Spleen (tissue), 11 donors: ENCODE results near the gene ALOXE3. TPM values are rescaled to one million over a fixed set of nuclear protein-coding genes. Genes with fewer than 3 reads are reported as not detected.

ENCODE experiments used
- DNase-seq: peaks from one replicate; pipeline ENCODE4 v3.0.0-alpha.2; 2020
- H3K27ac ChIP-seq, 8 donors: fragments of 200-600 bp; sonication (generic) in 7 of 8; 1 replicate in 4 of 8; 2 replicates in 4 of 8; pipeline versions ENCODE4 v1.5.0 to v1.8.0; 2016 to 2021; ENCODE audit warnings: inconsistent platforms in 4 of 8, mild to moderate bottlenecking in 4 of 8, moderate library complexity in 1 of 8
- H3K27me3 ChIP-seq, 7 donors: fragments of 200-600 bp; sonication (generic) in 6 of 7; replicated peaks in 1 of 7; 1 replicate in 4 of 7; 2 replicates in 3 of 7; pipeline versions ENCODE4 v1.5.0 to v1.8.0; 2016 to 2021; ENCODE audit warnings: inconsistent platforms in 3 of 7, mild to moderate bottlenecking in 1 of 7
- H3K36me3 ChIP-seq, 6 donors: fragments of 200-600 bp; sonication (generic) in 5 of 6; 1 replicate in 4 of 6; 2 replicates in 2 of 6; pipeline versions ENCODE4 v1.5.0 to v1.8.0; 2016 to 2021; ENCODE audit warnings: inconsistent platforms in 2 of 6
- H3K4me1 ChIP-seq, 6 donors: fragments of 200-600 bp; sonication (generic) in 5 of 6; 1 replicate in 3 of 6; 2 replicates in 3 of 6; pipeline versions ENCODE4 v1.5.0 to v1.8.0; 2016 to 2021; ENCODE audit warnings: inconsistent platforms in 3 of 6
- H3K4me3 ChIP-seq, 8 donors: fragments of 200-600 bp; sonication (generic) in 7 of 8; 1 replicate in 4 of 8; 2 replicates in 4 of 8; pipeline versions ENCODE4 v1.5.0 to v1.8.0; 2016 to 2021; ENCODE audit warnings: inconsistent platforms in 4 of 8, mild to moderate bottlenecking in 4 of 8, moderate library complexity in 2 of 8
- H3K9me3 ChIP-seq, 8 donors: fragments of 200-600 bp; sonication (generic) in 7 of 8; 1 replicate in 4 of 8; 2 replicates in 4 of 8; pipeline versions ENCODE4 v1.5.0 to v1.8.0; 2016 to 2021; ENCODE audit warnings: inconsistent platforms in 4 of 8
- POLR2A ChIP-seq, 3 donors: fragments of 450-650 bp; IDR thresholded peaks; one replicate each; pipeline ENCODE4 v1.5.1; 2017; ENCODE audit warnings: antibody characterized with exemption in 3 of 3, mild to moderate bottlenecking in 1 of 3
- POLR2AphosphoS5 ChIP-seq, 3 donors: sonication (generic); formaldehyde crosslinking; IDR thresholded peaks; one replicate each; pipeline ENCODE4 v1.5.1; 2017; ENCODE audit warnings: antibody characterized with exemption in 3 of 3
- WGBS, 5 donors: extraction: QIAGEN DNeasy Blood & Tissue Kit in 3 of 5; methylation state at CpG; one replicate each; pipeline versions ENCODE4 v1.1.5 to v1.1.7; 2013 to 2018; 5-methylcytosine and 5-hydroxymethylcytosine counted together
- intact Hi-C: fragments of 100-400 bp; cut with DNase I; formaldehyde crosslinking; loops from one replicate; pipeline ENCODE4 v1.15.0; 2023; ENCODE audit warnings: low total_unique reads
- polyA plus RNA-seq, 3 donors: library from polyadenylated mRNA; stranded (reverse); fragments of 200-250 nt; gene quantifications; one replicate each; pipeline ENCODE4 v1.2.1, GENCODE V29; 2013
- total RNA-seq, 7 donors: library from RNA; depleted of rRNA in 3 of 7; stranded (reverse); fragments of >200 nt in 3 of 7; fragmentation: NEBNext Ultra II Directional in 4 of 7; extraction: Animal tissue kit (Norgen Biotek cat#: 25700) in 4 of 7; gene quantifications; one replicate each; pipeline versions ENCODE4 v1.1.0 to v1.2.1, GENCODE V29; 2016 to 2021
- TF ChIP-seq, protein P1 (sequence below), 11 experiments: fragments of 200-600 bp in 7 of 11; fragments of 450-650 bp in 4 of 11; sonication (generic) in 4 of 11; IDR thresholded peaks in 8 of 11; conservative IDR thresholded peaks in 3 of 11; 1 replicate in 7 of 11; 2 replicates in 4 of 11; pipeline versions ENCODE4 v1.4.0 to v1.8.0; 2016 to 2021; ENCODE audit warnings: antibody characterized with exemption in 11 of 11, inconsistent platforms in 4 of 11, mild to moderate bottlenecking in 1 of 11
- donor health status: healthy with polysubstance abuse.
- donor health status: DM: no; HTN: no; CAD: no; lungs with moderate emphysema.
- donor health status: DM: no; HTN: no; CAD: no.
- donor health status: Bipolar disorder and iron deficiency.
- donor health status: healthy.
- donor health status: DM: no; HTN: no; CAD: no.
- donor health status: DM: yes; HTN: yes; CAD: no.

ALOXE3 gene
- total and polyA plus RNA-seq, 10 donors: 0.03 TPM; not detected in 9

DNA sequence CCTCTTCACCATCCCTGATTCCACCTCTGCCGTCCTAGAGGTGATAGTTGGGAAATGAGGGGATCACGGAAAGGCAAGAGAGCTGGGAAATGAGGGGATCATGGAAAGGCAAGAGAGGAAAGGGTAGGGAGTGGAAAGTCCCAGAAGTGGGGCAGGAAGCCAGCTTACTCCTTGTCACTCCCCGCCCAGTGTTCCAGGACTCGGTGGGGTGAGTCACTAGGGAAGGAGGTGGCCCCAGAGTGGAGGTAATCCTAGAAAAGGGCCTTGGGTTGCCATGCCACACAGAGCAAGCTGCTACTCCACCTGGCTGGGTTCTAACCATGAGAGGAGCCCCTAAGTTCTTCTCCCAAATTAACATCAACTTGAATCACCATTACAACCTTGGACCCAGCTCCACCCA, 14.8 kb downstream of the ALOXE3 start:
- no peak overlapping the region for H3K4me3 ChIP-seq
- no peaks in the 10 kb centered on the region for H3K9me3 ChIP-seq
- H3K27me3 ChIP-seq: peaks cover 0 to 6% (median 0%) of the 10 kb centered on the region in 7 donors
- no peaks in the 10 kb centered on the region for H3K4me1 ChIP-seq
- H3K36me3 ChIP-seq: no peaks in the 10 kb centered on the region
- 76 to 94% (median 84%) methylated on average over 4 of the region's 4 CpGs for WGBS, 5 donors
- intact Hi-C loops: no loop called here
- DNase-seq: no peak
- TF ChIP-seq POLR2A (IDR thresholded peaks at IDR 0.05): no peak
- no peak overlapping the region for H3K27ac ChIP-seq

DNA sequence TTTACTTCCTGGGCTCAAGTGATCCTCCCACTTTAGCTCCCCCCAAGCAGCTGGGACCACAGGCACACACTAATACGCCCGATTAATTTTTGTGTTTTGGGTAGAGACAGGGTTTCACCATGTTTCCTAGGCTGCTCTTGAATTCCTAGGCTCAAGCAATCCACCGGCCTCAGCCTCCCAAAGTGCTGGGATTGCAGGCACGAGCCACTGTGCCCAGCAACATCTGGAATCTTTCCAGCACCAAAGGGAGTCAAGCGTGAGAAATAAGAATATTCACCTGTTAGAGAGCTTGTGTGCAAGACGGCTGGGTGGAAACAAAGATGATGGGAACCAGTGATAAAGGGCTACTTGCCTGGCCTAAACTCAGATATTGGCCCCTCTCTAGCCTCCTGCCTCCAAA, 16.6 kb downstream of the ALOXE3 start:
- H3K27me3 ChIP-seq: peaks cover 0 to 4% (median 0%) of the 10 kb centered on the region in 7 donors
- 66 to 88% (median 84%) methylated on average over 6 of the region's 6 CpGs for WGBS, 5 donors

DNA sequence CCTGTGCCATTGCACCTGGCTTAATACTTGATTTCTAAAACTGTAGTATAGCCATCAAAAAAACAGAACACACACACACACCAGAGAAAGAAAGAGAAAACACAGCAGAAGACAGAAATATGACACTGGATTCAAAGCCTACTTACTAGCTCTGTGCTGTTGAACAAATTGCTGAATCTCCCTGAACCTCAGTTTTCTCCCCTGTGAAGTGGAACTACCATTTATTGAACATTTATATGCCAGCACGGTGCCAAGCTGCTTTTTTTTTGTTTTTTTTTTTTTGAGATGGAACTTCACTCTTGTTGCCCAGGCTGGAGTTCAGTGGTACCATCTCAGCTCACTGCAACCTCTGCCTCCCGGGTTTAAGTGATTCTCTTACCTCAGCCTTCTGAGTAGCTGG, 17.6 kb downstream of the ALOXE3 start:
- Histone ChIP-seq H3K4me3 (no peak overlapping the region), H3K27ac (no peak overlapping the region), H3K36me3 (no peaks in the 10 kb centered on the region), H3K4me1 (no peaks in the 10 kb centered on the region), H3K9me3 (no peaks in the 10 kb centered on the region), H3K27me3 (peaks cover 0 to 13% (median 0%) of the 10 kb centered on the region in 7 donors)
- intact Hi-C loops: no loop called here
- DNase-seq: no peak
- TF ChIP-seq POLR2AphosphoS5 (IDR thresholded peaks at IDR 0.05): no peak
- TF ChIP-seq POLR2A (IDR thresholded peaks at IDR 0.05): no peak
- TF ChIP-seq, protein P1, sequence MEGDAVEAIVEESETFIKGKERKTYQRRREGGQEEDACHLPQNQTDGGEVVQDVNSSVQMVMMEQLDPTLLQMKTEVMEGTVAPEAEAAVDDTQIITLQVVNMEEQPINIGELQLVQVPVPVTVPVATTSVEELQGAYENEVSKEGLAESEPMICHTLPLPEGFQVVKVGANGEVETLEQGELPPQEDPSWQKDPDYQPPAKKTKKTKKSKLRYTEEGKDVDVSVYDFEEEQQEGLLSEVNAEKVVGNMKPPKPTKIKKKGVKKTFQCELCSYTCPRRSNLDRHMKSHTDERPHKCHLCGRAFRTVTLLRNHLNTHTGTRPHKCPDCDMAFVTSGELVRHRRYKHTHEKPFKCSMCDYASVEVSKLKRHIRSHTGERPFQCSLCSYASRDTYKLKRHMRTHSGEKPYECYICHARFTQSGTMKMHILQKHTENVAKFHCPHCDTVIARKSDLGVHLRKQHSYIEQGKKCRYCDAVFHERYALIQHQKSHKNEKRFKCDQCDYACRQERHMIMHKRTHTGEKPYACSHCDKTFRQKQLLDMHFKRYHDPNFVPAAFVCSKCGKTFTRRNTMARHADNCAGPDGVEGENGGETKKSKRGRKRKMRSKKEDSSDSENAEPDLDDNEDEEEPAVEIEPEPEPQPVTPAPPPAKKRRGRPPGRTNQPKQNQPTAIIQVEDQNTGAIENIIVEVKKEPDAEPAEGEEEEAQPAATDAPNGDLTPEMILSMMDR (IDR thresholded peaks at IDR 0.05 in 8 of 11, conservative IDR thresholded peaks at IDR 0.05 in 3 of 11): no peak
- 82 to 89% (median 87%) methylated on average over 2 of the region's 2 CpGs for WGBS, 5 donors

More for the DNA sequence above, 16.6 kb downstream of the ALOXE3 start:
- Histone ChIP-seq H3K4me1 (no peaks in the 10 kb centered on the region), H3K4me3 (no peak overlapping the region), H3K9me3 (no peaks in the 10 kb centered on the region), H3K27ac (no peak overlapping the region), H3K36me3 (no peaks in the 10 kb centered on the region)
- TF ChIP-seq, protein P1 (IDR thresholded peaks at IDR 0.05 in 8 of 11, conservative IDR thresholded peaks at IDR 0.05 in 3 of 11): no peak
- TF ChIP-seq POLR2A (IDR thresholded peaks at IDR 0.05) (no peak), POLR2AphosphoS5 (IDR thresholded peaks at IDR 0.05) (no peak)
- intact Hi-C loops: no loop called here
- no peak for DNase-seq

DNA sequence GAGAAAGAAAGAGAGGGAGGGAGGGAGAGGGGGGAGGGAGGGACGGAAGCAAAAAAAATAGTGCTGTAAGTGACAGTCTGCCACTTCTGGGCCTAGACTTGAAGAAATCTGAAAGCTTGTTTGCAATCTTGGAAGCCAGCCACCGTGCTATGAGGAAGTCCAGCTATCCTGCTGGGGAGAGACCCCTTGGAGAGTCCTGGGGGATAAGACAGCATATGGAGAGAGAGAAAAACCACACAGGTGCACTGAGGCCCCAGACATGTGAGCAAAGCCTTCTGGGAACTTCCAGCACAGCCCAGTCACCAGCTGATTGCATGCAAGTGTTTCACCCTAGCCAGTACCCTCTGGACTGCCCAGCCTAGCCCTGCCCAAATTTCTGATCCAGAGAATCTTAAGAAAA, 18.2 kb downstream of the ALOXE3 start:
- Histone ChIP-seq H3K4me1 (no peaks in the 10 kb centered on the region), H3K36me3 (no peaks in the 10 kb centered on the region), H3K9me3 (no peaks in the 10 kb centered on the region), H3K4me3 (no peak overlapping the region), H3K27me3 (peaks cover 0 to 18% (median 0%) of the 10 kb centered on the region in 7 donors), H3K27ac (no peak overlapping the region)
- DNase-seq: no peak
- TF ChIP-seq, protein P1 (IDR thresholded peaks at IDR 0.05 in 8 of 11, conservative IDR thresholded peaks at IDR 0.05 in 3 of 11): no peak
- no peak for TF ChIP-seq POLR2AphosphoS5 (IDR thresholded peaks at IDR 0.05)
- TF ChIP-seq POLR2A (IDR thresholded peaks at IDR 0.05): no peak
- 22 to 45% (median 37%) methylated on average over 2 of the region's 2 CpGs for WGBS, 5 donors
- intact Hi-C loops: no loop called here

DNA sequence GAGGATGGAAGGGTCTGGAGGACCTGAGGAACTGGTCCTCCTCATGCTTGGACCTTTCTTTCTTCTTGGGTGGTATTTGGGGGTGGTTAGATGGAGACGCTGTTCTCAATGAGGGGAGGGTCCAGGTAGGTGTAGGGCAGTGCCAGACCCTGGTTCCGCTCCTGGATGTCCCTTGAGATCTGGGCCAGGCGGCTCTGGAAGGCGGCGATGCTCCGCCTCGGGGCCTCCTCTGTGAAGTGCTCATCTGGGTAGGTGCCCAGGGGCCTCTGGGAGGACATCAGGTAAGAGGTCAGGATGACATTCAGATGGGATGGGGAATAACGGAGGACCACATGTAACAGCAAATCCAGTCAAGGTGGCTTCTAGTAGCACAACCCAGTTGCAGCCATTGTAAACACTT, 21.8 kb downstream of the ALOXE3 start:
- no peak for TF ChIP-seq POLR2A (IDR thresholded peaks at IDR 0.05)
- TF ChIP-seq POLR2AphosphoS5 (IDR thresholded peaks at IDR 0.05): no peak
- TF ChIP-seq, protein P1 (IDR thresholded peaks at IDR 0.05 in 8 of 11, conservative IDR thresholded peaks at IDR 0.05 in 3 of 11): no peak
- 85 to 98% (median 92%) methylated on average over 7 to 8 of the region's 8 CpGs for WGBS, 5 donors
- intact Hi-C loops: no loop called here

More for the DNA sequence above, 21.8 kb downstream of the ALOXE3 start:
- Histone ChIP-seq H3K36me3 (no peaks in the 10 kb centered on the region), H3K4me1 (peaks cover 0 to 9% (median 3%) of the 10 kb centered on the region in 6 donors), H3K4me3 (no peak overlapping the region), H3K9me3 (no peaks in the 10 kb centered on the region), H3K27ac (no peak overlapping the region), H3K27me3 (peaks cover 0 to 44% (median 0%) of the 10 kb centered on the region in 7 donors)
- DNase-seq: no peak
